Neural progenitor cell (in vitro differentiated cells): ENCODE results near the gene PTCH1. TPM values are rescaled to one million over a fixed set of nuclear protein-coding genes. Genes with fewer than 3 reads are reported as not detected.

Experiments
- DNase-seq: peaks from one replicate; pipeline ENCODE4 v3.0.0-alpha.2; 2016; ENCODE audit warnings: low spot score
- H2AFZ ChIP-seq: fragments of 200-600 bp; sonication (generic); replicated peaks from 2 replicates; pipeline ENCODE4 v1.6.1; 2016; ENCODE audit warnings: antibody characterized with exemption
- H3F3A ChIP-seq: fragments of 200-600 bp; sonication (generic); 2 replicates; pipeline ENCODE4 v1.6.1; 2016; ENCODE audit warnings: antibody characterized with exemption, low read depth
- H3K27ac ChIP-seq: fragments of 200-600 bp; sonication (generic); 2 replicates; pipeline ENCODE4 v1.5.1; 2016; ENCODE audit warnings: mild to moderate bottlenecking
- H3K27me3 ChIP-seq: fragments of 200-600 bp; sonication (generic); 2 replicates; pipeline ENCODE4 v1.6.1; 2016; ENCODE audit warnings: mild to moderate bottlenecking, moderate library complexity
- H3K36me3 ChIP-seq: fragments of 200-600 bp; sonication (generic); 2 replicates; pipeline ENCODE4 v1.5.1; 2016
- H3K4me1 ChIP-seq: fragments of 200-600 bp; sonication (generic); 2 replicates; pipeline ENCODE4 v1.6.1; 2016; ENCODE audit warnings: mixed run types
- H3K4me2 ChIP-seq: fragments of 200-600 bp; sonication (generic); 2 replicates; pipeline ENCODE4 v1.6.1; 2016
- H3K4me3 ChIP-seq: fragments of 200-600 bp; sonication (generic); 2 replicates; pipeline ENCODE4 v1.5.1; 2016
- H3K79me2 ChIP-seq: fragments of 200-600 bp; sonication (generic); 2 replicates; pipeline ENCODE4 v1.6.1; 2016; ENCODE audit warnings: low read depth
- H3K9ac ChIP-seq: fragments of 200-600 bp; sonication (generic); 2 replicates; pipeline ENCODE4 v1.6.1; 2016
- H3K9me3 ChIP-seq: fragments of 200-600 bp; sonication (generic); 2 replicates; pipeline ENCODE4 v1.5.1; 2016; ENCODE audit warnings: low read depth
- H4K20me1 ChIP-seq: fragments of 200-600 bp; sonication (generic); 2 replicates; pipeline ENCODE4 v1.6.1; 2016; ENCODE audit warnings: low read depth
- H3K27ac Mint-ChIP-seq: 3 replicates; pipeline ENCODE4 v1.8.0; 2021; ENCODE audit warnings: mixed read lengths
- H3K27me3 Mint-ChIP-seq: 2 replicates; pipeline ENCODE4 v1.8.0; 2022; ENCODE audit warnings: low read depth, mild to moderate bottlenecking, inconsistent platforms, moderate library complexity, mixed read lengths; ENCODE audit not compliant: insufficient read depth
- H3K36me3 Mint-ChIP-seq: 3 replicates; pipeline ENCODE4 v1.8.0; 2021; ENCODE audit warnings: mixed read lengths
- H3K4me1 Mint-ChIP-seq: 3 replicates; pipeline ENCODE4 v1.8.0; 2021; ENCODE audit warnings: mixed read lengths
- H3K4me3 Mint-ChIP-seq: 3 replicates; pipeline ENCODE4 v1.8.0; 2021; ENCODE audit warnings: mild to moderate bottlenecking, moderate library complexity, mixed read lengths
- H3K9me3 Mint-ChIP-seq: 3 replicates; pipeline ENCODE4 v1.8.0; 2020; ENCODE audit warnings: mixed read lengths
- EZH2 ChIP-seq: fragments of 200-600 bp; sonication (generic); IDR thresholded peaks from 2 replicates; pipeline ENCODE4 v1.6.1; 2017; ENCODE audit warnings: antibody characterized with exemption, mild to moderate bottlenecking, moderate library complexity
- EZH2phosphoT487 ChIP-seq: fragments of 200-600 bp; sonication (generic); IDR thresholded peaks from 2 replicates; pipeline ENCODE4 v1.6.1; 2017; ENCODE audit warnings: antibody characterized with exemption
- total RNA-seq: library from RNA; depleted of rRNA; stranded (reverse); fragments of >200 nt; gene quantifications from 2 replicates; pipeline ENCODE4 v1.2.3, GENCODE V29; 2015; ENCODE audit warnings: low replicate concordance
- TF ChIP-seq, protein P1 (sequence below): fragments of 200-600 bp; sonication (generic); IDR thresholded peaks from 2 replicates; pipeline ENCODE4 v1.5.1; 2017; ENCODE audit warnings: antibody characterized with exemption, mild to moderate bottlenecking

Gene PTCH1
- total RNA-seq, 1 donor from 2014 or later, result 23.0 TPM

DNA sequence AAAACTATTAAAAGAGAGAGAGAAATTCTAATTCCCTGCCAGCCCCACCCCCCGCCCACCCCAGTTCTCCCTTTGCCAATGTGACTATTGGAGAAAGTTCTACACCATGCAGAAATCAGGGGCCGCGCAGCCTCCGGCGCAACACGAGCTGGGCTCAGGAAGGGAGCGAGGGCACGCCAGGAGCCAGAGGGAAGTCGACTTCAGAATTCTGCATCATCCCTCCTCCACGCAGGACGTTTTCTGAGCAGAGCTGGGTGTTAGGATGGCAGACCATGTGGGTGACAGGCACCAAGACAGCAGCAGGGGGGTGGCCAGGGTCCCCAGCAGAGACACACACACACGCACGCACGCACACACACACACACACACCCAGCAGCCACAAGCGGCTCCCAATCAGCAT lies 72.6 kb downstream of the PTCH1 start:
- Mint-ChIP-seq H3K36me3 (peaks cover 23% of the 10 kb centered on the region), H3K4me1 (peaks cover 31% of the 10 kb centered on the region), H3K27ac (no peak overlapping the region), H3K9me3 (no peaks in the 10 kb centered on the region), H3K4me3 (no peak overlapping the region), H3K27me3 (no peaks in the 10 kb centered on the region)
- no peak overlapping the region for H3K9ac ChIP-seq
- no peaks in the 10 kb centered on the region for H3K27me3 ChIP-seq
- H2AFZ ChIP-seq, result no peak overlapping the region
- DNase-seq, result no peak
- H3K27ac ChIP-seq, result no peak overlapping the region
- H3F3A ChIP-seq, result peaks cover 26% of the 10 kb centered on the region
- H3K4me2 ChIP-seq, result no peak overlapping the region
- TF ChIP-seq EZH2 (no peak), EZH2phosphoT487 (no peak)
- TF ChIP-seq, protein P1, sequence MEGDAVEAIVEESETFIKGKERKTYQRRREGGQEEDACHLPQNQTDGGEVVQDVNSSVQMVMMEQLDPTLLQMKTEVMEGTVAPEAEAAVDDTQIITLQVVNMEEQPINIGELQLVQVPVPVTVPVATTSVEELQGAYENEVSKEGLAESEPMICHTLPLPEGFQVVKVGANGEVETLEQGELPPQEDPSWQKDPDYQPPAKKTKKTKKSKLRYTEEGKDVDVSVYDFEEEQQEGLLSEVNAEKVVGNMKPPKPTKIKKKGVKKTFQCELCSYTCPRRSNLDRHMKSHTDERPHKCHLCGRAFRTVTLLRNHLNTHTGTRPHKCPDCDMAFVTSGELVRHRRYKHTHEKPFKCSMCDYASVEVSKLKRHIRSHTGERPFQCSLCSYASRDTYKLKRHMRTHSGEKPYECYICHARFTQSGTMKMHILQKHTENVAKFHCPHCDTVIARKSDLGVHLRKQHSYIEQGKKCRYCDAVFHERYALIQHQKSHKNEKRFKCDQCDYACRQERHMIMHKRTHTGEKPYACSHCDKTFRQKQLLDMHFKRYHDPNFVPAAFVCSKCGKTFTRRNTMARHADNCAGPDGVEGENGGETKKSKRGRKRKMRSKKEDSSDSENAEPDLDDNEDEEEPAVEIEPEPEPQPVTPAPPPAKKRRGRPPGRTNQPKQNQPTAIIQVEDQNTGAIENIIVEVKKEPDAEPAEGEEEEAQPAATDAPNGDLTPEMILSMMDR, result no peak
- H3K4me3 ChIP-seq, result no peak overlapping the region
- H4K20me1 ChIP-seq, result peaks cover 13% of the 10 kb centered on the region
- H3K9me3 ChIP-seq, result no peaks in the 10 kb centered on the region
- H3K4me1 ChIP-seq, result peaks cover 18% of the 10 kb centered on the region
- no peaks in the 10 kb centered on the region for H3K79me2 ChIP-seq
- H3K36me3 ChIP-seq, result peaks cover 6% of the 10 kb centered on the region

DNA sequence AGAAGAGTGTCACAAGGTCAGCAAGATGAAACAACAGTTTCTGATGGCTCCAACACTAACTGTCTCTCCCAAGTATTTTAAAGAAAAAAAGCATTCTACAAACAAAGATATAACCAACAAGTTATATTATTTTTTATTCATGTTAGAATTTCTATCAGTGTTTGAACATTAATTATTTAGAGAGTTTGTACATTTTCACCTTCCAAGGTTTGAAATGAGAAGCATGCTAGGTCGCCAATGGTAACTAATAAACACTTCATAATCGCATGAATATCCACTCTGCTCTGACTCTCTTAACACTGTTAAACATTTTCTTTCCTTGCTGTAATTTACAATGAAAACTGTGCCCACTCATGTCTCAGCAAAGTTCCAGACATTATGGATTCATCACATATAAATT lies 73.5 kb downstream of the PTCH1 start:
- Histone ChIP-seq H3K27me3 (no peaks in the 10 kb centered on the region), H2AFZ (no peak overlapping the region), H4K20me1 (peaks cover 8% of the 10 kb centered on the region), H3K27ac (no peak overlapping the region), H3F3A (peaks cover 18% of the 10 kb centered on the region), H3K9ac (no peak overlapping the region), H3K79me2 (no peaks in the 10 kb centered on the region), H3K4me1 (peaks cover 9% of the 10 kb centered on the region), H3K9me3 (no peaks in the 10 kb centered on the region), H3K4me3 (no peak overlapping the region), H3K36me3 (peaks cover 6% of the 10 kb centered on the region), H3K4me2 (no peak overlapping the region)
- Mint-ChIP-seq H3K27ac (no peak overlapping the region), H3K36me3 (peaks cover 16% of the 10 kb centered on the region), H3K4me1 (peaks cover 23% of the 10 kb centered on the region), H3K4me3 (no peak overlapping the region), H3K9me3 (no peaks in the 10 kb centered on the region), H3K27me3 (no peaks in the 10 kb centered on the region)
- DNase-seq, result no peak
- no peak for TF ChIP-seq EZH2

DNA sequence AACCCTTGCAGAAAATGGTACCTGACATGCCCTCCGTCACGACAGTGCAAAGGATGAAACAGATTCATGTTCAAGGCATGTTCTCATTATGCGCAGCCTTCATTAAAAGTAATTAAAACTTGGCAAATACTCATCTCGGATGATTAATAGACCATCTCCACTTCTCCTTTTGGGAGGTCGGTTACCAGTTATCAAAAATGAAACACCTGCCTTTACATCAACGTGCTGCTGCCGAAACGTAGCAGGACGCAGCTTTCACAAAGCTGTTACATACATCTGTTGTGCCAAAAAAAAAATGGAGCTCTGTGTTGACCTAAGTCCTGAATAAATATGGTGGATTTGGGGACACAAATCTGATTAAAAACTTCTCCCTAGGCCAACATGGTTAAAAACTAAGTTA lies 75.7 kb downstream of the PTCH1 start:
- no peak overlapping the region for H3K9ac ChIP-seq
- no peaks in the 10 kb centered on the region for H3K9me3 ChIP-seq
- H3K4me1 Mint-ChIP-seq, result peaks cover 5% of the 10 kb centered on the region
- no peak overlapping the region for H3K27ac ChIP-seq
- H3K4me2 ChIP-seq, result no peak overlapping the region
- H3K36me3 ChIP-seq, result peaks cover 6% of the 10 kb centered on the region
- no peak overlapping the region for H3K4me3 ChIP-seq
- H3K27me3 Mint-ChIP-seq, result no peaks in the 10 kb centered on the region
- no peak overlapping the region for H2AFZ ChIP-seq
- no peaks in the 10 kb centered on the region for H3K4me1 ChIP-seq
- peaks cover 9% of the 10 kb centered on the region for H3F3A ChIP-seq
- no peaks in the 10 kb centered on the region for H4K20me1 ChIP-seq
- H3K27me3 ChIP-seq, result no peaks in the 10 kb centered on the region
- TF ChIP-seq EZH2, result no peak
- TF ChIP-seq, protein P1, result no peak
- no peak for TF ChIP-seq EZH2phosphoT487
- H3K27ac Mint-ChIP-seq, result no peak overlapping the region
- no peaks in the 10 kb centered on the region for H3K79me2 ChIP-seq
- H3K9me3 Mint-ChIP-seq, result no peaks in the 10 kb centered on the region
- no peak for DNase-seq
- peaks cover 11% of the 10 kb centered on the region for H3K36me3 Mint-ChIP-seq
- no peak overlapping the region for H3K4me3 Mint-ChIP-seq

DNA sequence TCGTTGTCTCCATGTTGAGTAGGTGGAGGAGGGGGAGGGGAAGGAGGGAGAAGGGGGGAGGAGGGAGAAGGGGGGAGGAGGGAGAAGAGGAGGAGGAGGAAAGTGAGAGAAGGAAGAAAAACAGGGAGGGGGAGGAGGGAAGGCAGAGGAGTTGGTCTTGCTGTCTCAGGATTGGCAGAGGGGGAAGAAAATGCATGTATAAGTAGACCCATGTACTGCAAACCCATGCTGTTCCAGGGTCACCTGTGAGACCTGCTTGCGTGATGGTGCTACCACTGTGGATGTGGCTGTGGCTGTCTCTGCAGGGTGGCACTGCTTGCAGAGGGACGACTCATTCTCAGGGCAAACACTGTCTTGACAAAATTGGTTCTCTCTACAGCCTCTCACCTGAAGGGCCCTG lies 76.3 kb downstream of the PTCH1 start:
- peaks cover 3% of the 10 kb centered on the region for H3K4me1 Mint-ChIP-seq
- H3K4me3 ChIP-seq, result no peak overlapping the region
- H2AFZ ChIP-seq, result no peak overlapping the region
- no peaks in the 10 kb centered on the region for H3K27me3 Mint-ChIP-seq
- no peaks in the 10 kb centered on the region for H4K20me1 ChIP-seq
- H3K4me3 Mint-ChIP-seq, result no peak overlapping the region
- H3K9me3 Mint-ChIP-seq, result no peaks in the 10 kb centered on the region
- H3K36me3 Mint-ChIP-seq, result peaks cover 8% of the 10 kb centered on the region
- H3K27ac Mint-ChIP-seq, result no peak overlapping the region
- TF ChIP-seq, protein P1, result no peak
- TF ChIP-seq EZH2 (no peak), EZH2phosphoT487 (no peak)
- no peaks in the 10 kb centered on the region for H3K27me3 ChIP-seq
- H3K36me3 ChIP-seq, result peaks cover 6% of the 10 kb centered on the region
- H3K9ac ChIP-seq, result no peak overlapping the region
- no peak overlapping the region for H3K4me2 ChIP-seq
- no peak for DNase-seq
- H3K27ac ChIP-seq, result no peak overlapping the region
- no peaks in the 10 kb centered on the region for H3K4me1 ChIP-seq
- no peaks in the 10 kb centered on the region for H3K79me2 ChIP-seq
- peaks cover 9% of the 10 kb centered on the region for H3F3A ChIP-seq
- no peaks in the 10 kb centered on the region for H3K9me3 ChIP-seq
